ENCODE data around the gene ASIC2. TPM values are rescaled to one million over a fixed set of nuclear protein-coding genes. Genes with fewer than 3 reads are reported as not detected.

ASIC2 gene
- total and polyA plus RNA-seq, 2 donors (not counting 1 experiment from before 2014, with no cell fraction given): not detected

- Histone ChIP-seq H3K4me2 (replicated peaks; ENCODE audit: low read depth, low read length, poor library complexity, severe bottlenecking) (no peak overlapping the region), H3K9ac (ENCODE audit: low read length) (no peak overlapping the region), H3K4me3 (ENCODE audit: control extremely low read depth in 1 of 5, extremely low read depth in 1 of 5, insufficient read depth in 1 of 5, low read depth in 2 of 5, low read length in 4 of 5) (no peak overlapping the region), H3K79me2 (ENCODE audit: control insufficient read depth, insufficient read depth, low read length) (no peaks in the 10 kb centered on the region), H4K20me1 (ENCODE audit: control insufficient read depth, insufficient read depth, low read length, poor library complexity, severe bottlenecking) (no peaks in the 10 kb centered on the region), H3K4me1 (ENCODE audit: control insufficient read depth in 2 of 2, insufficient read depth in 2 of 2, low read length in 2 of 2) (no peaks in the 10 kb centered on the region), H3K27ac (ENCODE audit: low read length in 2 of 2) (no peak overlapping the region), H3K9me3 (ENCODE audit: control extremely low read depth in 1 of 3, control insufficient read depth in 2 of 3, insufficient read depth in 1 of 3, low read length in 2 of 3) (peaks cover 0 to 4% (median 0%) of the 10 kb centered on the region in 3 donors), H3K36me3 (replicated peaks in 1 of 2; ENCODE audit: control extremely low read depth in 1 of 2, control insufficient read depth in 1 of 2, extremely low read depth in 1 of 2, insufficient read depth in 2 of 2, low read length in 1 of 2) (no peaks in the 10 kb centered on the region), H2AFZ (ENCODE audit: insufficient read depth, low read depth, low read length, poor library complexity, severe bottlenecking) (no peak overlapping the region), H3K27me3 (replicated peaks in 1 of 4; ENCODE audit: control extremely low read depth in 1 of 4, control insufficient read depth in 3 of 4, insufficient read depth in 4 of 4, low read length in 3 of 4) (no peaks in the 10 kb centered on the region)
- intact Hi-C loops (cut with micrococcal nuclease): no loop called here
- peaks cover 2% of the 10 kb centered on the region for H3K9me3 Mint-ChIP-seq (ENCODE audit: insufficient read depth)
- no peaks in the 10 kb centered on the region for H3K4me1 Mint-ChIP-seq
- ChIA-PET POLR2A (no interaction called here), CTCF (no interaction called here)
- DNase-seq (no peak), ATAC-seq (ENCODE audit: low read depth) (no peak)
- peaks cover 32% of the 10 kb centered on the region for H3K27me3 Mint-ChIP-seq
- no peak overlapping the region for H3K27ac Mint-ChIP-seq
- 74% methylated on average over 4 of the region's 4 CpGs for WGBS (ENCODE audit: insufficient coverage)
- no peak for TF ChIP-seq CTCF (IDR thresholded peaks at IDR 0.05)
- TF ChIP-seq EZH2 (IDR thresholded peaks at IDR 0.05; ENCODE audit: borderline replicate concordance, insufficient read depth, low read depth, low read length, poor library complexity, severe bottlenecking): no peak
- no peak overlapping the region for H3K4me3 Mint-ChIP-seq
Measured at GRCh38 chr17:33263396-33263795, 29.7 kb downstream of the ASIC2 start.

GRCh38 chr17:33262266-33263123 is 30.6 kb downstream of the ASIC2 start:
- Mint-ChIP-seq H3K27me3 (peaks cover 37% of the 10 kb centered on the region), H3K9me3 (ENCODE audit: insufficient read depth) (peaks cover 2% of the 10 kb centered on the region), H3K4me1 (no peaks in the 10 kb centered on the region), H3K4me3 (no peak overlapping the region), H3K27ac (no peak overlapping the region)
- intact Hi-C loops (cut with micrococcal nuclease): no loop called here
- H3K36me3 ChIP-seq (replicated peaks in 1 of 2; ENCODE audit: control extremely low read depth in 1 of 2, control insufficient read depth in 1 of 2, extremely low read depth in 1 of 2, insufficient read depth in 2 of 2, low read length in 1 of 2): no peaks in the 10 kb centered on the region
- no peak for DNase-seq
- WGBS (ENCODE audit: insufficient coverage): 82% methylated on average over 4 of the region's 6 CpGs
- no peak overlapping the region for H2AFZ ChIP-seq (ENCODE audit: insufficient read depth, low read depth, low read length, poor library complexity, severe bottlenecking)
- no peak overlapping the region for H3K9ac ChIP-seq (ENCODE audit: low read length)
- H3K27ac ChIP-seq (ENCODE audit: low read length in 2 of 2): no peak overlapping the region
- no peaks in the 10 kb centered on the region for H3K27me3 ChIP-seq (replicated peaks in 1 of 4; ENCODE audit: control extremely low read depth in 1 of 4, control insufficient read depth in 3 of 4, insufficient read depth in 4 of 4, low read length in 3 of 4)
- H4K20me1 ChIP-seq (ENCODE audit: control insufficient read depth, insufficient read depth, low read length, poor library complexity, severe bottlenecking): no peaks in the 10 kb centered on the region
- no peak overlapping the region for H3K4me3 ChIP-seq (ENCODE audit: control extremely low read depth in 1 of 5, extremely low read depth in 1 of 5, insufficient read depth in 1 of 5, low read depth in 2 of 5, low read length in 4 of 5)
- H3K4me1 ChIP-seq (ENCODE audit: control insufficient read depth in 2 of 2, insufficient read depth in 2 of 2, low read length in 2 of 2): no peaks in the 10 kb centered on the region
- ChIA-PET CTCF (no interaction called here), POLR2A (no interaction called here)
- no peaks in the 10 kb centered on the region for H3K79me2 ChIP-seq (ENCODE audit: control insufficient read depth, insufficient read depth, low read length)
- H3K4me2 ChIP-seq (replicated peaks; ENCODE audit: low read depth, low read length, poor library complexity, severe bottlenecking): no peak overlapping the region
- TF ChIP-seq CTCF (IDR thresholded peaks at IDR 0.05) (no peak), EZH2 (IDR thresholded peaks at IDR 0.05; ENCODE audit: borderline replicate concordance, insufficient read depth, low read depth, low read length, poor library complexity, severe bottlenecking) (no peak)
- H3K9me3 ChIP-seq (ENCODE audit: control extremely low read depth in 1 of 3, control insufficient read depth in 2 of 3, insufficient read depth in 1 of 3, low read length in 2 of 3): peaks cover 0 to 4% (median 0%) of the 10 kb centered on the region in 3 donors
- ATAC-seq (ENCODE audit: low read depth): no peak
